K562 (cell line): Measurements from ENCODE around the gene TRAPPC12.

Source experiments
- ADNP ChIP-seq: fragments of 200-800 bp; sonication (Bioruptor generic); IDR thresholded peaks from 2 replicates; pipeline ENCODE4 v1.6.1; 2016; ENCODE audit warnings: missing genetic modification characterization, missing compliant biosample characterization
- CTCF ChIP-seq, 3 experiments: IDR thresholded peaks in 2 of 3; conservative IDR thresholded peaks in 1 of 3; 2 replicates each; pipeline ENCODE4 v1.5.1; 2011 to 2012; ENCODE audit warnings: low read length in 3 of 3, mild to moderate bottlenecking in 3 of 3, control low read depth in 2 of 3, improper control_type of control experiment in 1 of 3, inconsistent platforms in 1 of 3, low read depth in 1 of 3, mixed read lengths in 1 of 3, moderate library complexity in 1 of 3; ENCODE audit not compliant: insufficient read depth in 2 of 3
- CUX1 ChIP-seq: fragments of 200-800 bp; sonication (Bioruptor generic); IDR thresholded peaks from 2 replicates; pipeline ENCODE4 v1.6.1; 2016; ENCODE audit warnings: missing genetic modification characterization, missing compliant biosample characterization
- JUNB ChIP-seq: fragments of 450-650 bp; formaldehyde crosslinking; conservative IDR thresholded peaks from 2 replicates; pipeline ENCODE4 v1.4.0; 2020; ENCODE audit warnings: mild to moderate bottlenecking
- NFXL1 ChIP-seq: fragments of 450-650 bp; formaldehyde crosslinking; IDR thresholded peaks from 2 replicates; pipeline ENCODE4 v1.4.0; 2021; ENCODE audit warnings: mild to moderate bottlenecking
- NONO ChIP-seq, 2 experiments: fragments of 200-400 bp in 1 of 2; fragments of 450-650 bp in 1 of 2; formaldehyde crosslinking in 1 of 2; IDR thresholded peaks; 2 replicates each; pipeline ENCODE4 v1.6.1; 2017; ENCODE audit warnings: low read depth in 2 of 2, mild to moderate bottlenecking in 2 of 2, moderate library complexity in 2 of 2, low read length in 1 of 2
- NR3C1 ChIP-seq: sonication (generic); formaldehyde crosslinking; IDR thresholded peaks from 2 replicates; pipeline ENCODE4 v1.8.1; 2022; ENCODE audit warnings: missing genetic modification reagents
- PATZ1 ChIP-seq: fragments of 250-450 bp; sonication (Bioruptor Pico); IDR thresholded peaks from 2 replicates; pipeline ENCODE4 v1.5.0; 2020; ENCODE audit warnings: mild to moderate bottlenecking, borderline replicate concordance
- POLR2A ChIP-seq: fragments of 450-650 bp; conservative IDR thresholded peaks from 2 replicates; pipeline ENCODE4 v1.6.1; 2016
- POLR2G ChIP-seq: fragments of 200-400 bp; formaldehyde crosslinking; IDR thresholded peaks from 2 replicates; pipeline ENCODE4 v1.6.1; 2017; ENCODE audit warnings: low read depth, mild to moderate bottlenecking, antibody characterized with exemption, low read length, moderate library complexity
- RAD21 ChIP-seq, 2 experiments: fragments of 250-450 bp in 1 of 2; fragments of 450-650 bp in 1 of 2; sonication (Bioruptor Pico) in 1 of 2; formaldehyde crosslinking in 1 of 2; IDR thresholded peaks in 1 of 2; conservative IDR thresholded peaks in 1 of 2; 2 replicates each; pipeline versions ENCODE4 v1.4.0 to v1.8.0; 2020 to 2022; ENCODE audit warnings: mild to moderate bottlenecking in 2 of 2, moderate library complexity in 1 of 2
- RBFOX2 ChIP-seq: fragments of 200-400 bp; formaldehyde crosslinking; IDR thresholded peaks from 2 replicates; pipeline ENCODE4 v1.6.1; 2017; ENCODE audit warnings: low read depth, mild to moderate bottlenecking, low read length, moderate library complexity
- USF1 ChIP-seq: sonication (generic); formaldehyde crosslinking; IDR thresholded peaks from 2 replicates; pipeline ENCODE4 v1.9.0; 2022; ENCODE audit warnings: mild to moderate bottlenecking, missing genetic modification reagents
- ZNF121 ChIP-seq: sonication (generic); formaldehyde crosslinking; conservative IDR thresholded peaks from 2 replicates; pipeline ENCODE4 v1.8.0; 2022; ENCODE audit warnings: missing genetic modification reagents

- no peak for TF ChIP-seq USF1 (CRISPR knock-in tag)
- TF ChIP-seq ADNP (tag) = no peak
- no peak for TF ChIP-seq ZNF121
- TF ChIP-seq RAD21 (CRISPR knock-in tag; conservative IDR thresholded peaks at IDR 0.05 in 1 of 2, IDR thresholded peaks at IDR 0.05 in 1 of 2) = no peak
- TF ChIP-seq POLR2A = no peak
- no peak for TF ChIP-seq NR3C1 (CRISPR knock-in tag)
- no peak for TF ChIP-seq RBFOX2
- TF ChIP-seq CTCF (IDR thresholded peaks at IDR 0.05 in 2 of 3, conservative IDR thresholded peaks at IDR 0.05 in 1 of 3; ENCODE audit: insufficient read depth in 2 of 3, low read depth in 1 of 3, low read length in 3 of 3) = no peak
- no peak for TF ChIP-seq NFXL1 (CRISPR knock-in tag)
- no peak for TF ChIP-seq NONO (IDR thresholded peaks at IDR 0.05; ENCODE audit: low read depth in 2 of 2, low read length in 1 of 2)
- TF ChIP-seq CUX1 = no peak
- no peak for TF ChIP-seq JUNB (CRISPR knock-in tag)
- TF ChIP-seq POLR2G = no peak
- no peak for TF ChIP-seq PATZ1 (CRISPR knock-in tag)
Measured at GRCh38 chr2:3420769-3421397, 41.4 kb downstream of the TRAPPC12 start.
